Panc1 (cell line): ENCODE measurements around the gene CCDC112.

ENCODE experiments used
- TCF7L2 ChIP-seq: IDR thresholded peaks from 2 replicates; pipeline ENCODE4 v1.6.1; 2011; ENCODE audit warnings: mild to moderate bottlenecking, low read depth, low read length, inconsistent platforms
- TF ChIP-seq, protein P1 (sequence below): fragments of 450-650 bp; IDR thresholded peaks from 2 replicates; pipeline ENCODE4 v1.5.1; 2017; ENCODE audit warnings: mild to moderate bottlenecking
- TF ChIP-seq, protein P2 (sequence below), 2 experiments: IDR thresholded peaks; 2 replicates each; pipeline ENCODE4 v1.6.1; 2011 to 2012; ENCODE audit warnings: low read depth in 2 of 2, control low read depth in 1 of 2, low read length in 1 of 2, mild to moderate bottlenecking in 1 of 2, moderate library complexity in 1 of 2; ENCODE audit not compliant: insufficient read depth in 1 of 2

DNA sequence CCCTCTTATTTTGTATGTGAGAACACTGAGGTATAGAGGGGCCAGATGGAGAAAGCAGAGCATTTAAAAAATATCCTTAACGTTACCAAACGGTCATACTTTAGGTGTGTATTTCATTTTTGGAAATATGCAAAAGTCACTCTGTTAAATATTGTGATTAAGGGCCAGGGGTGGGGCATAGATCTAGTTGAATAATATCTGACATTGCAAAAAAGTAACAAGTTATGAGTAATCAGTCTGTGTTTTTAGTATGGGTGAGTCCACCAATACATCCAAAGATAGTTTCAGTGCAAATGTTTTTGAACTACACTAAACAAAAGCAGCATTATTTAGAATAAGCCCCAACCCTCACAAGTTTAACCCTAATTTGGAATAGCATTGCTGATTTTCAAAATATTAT, 45.3 kb upstream of the CCDC112 start:
- TF ChIP-seq, protein P1, sequence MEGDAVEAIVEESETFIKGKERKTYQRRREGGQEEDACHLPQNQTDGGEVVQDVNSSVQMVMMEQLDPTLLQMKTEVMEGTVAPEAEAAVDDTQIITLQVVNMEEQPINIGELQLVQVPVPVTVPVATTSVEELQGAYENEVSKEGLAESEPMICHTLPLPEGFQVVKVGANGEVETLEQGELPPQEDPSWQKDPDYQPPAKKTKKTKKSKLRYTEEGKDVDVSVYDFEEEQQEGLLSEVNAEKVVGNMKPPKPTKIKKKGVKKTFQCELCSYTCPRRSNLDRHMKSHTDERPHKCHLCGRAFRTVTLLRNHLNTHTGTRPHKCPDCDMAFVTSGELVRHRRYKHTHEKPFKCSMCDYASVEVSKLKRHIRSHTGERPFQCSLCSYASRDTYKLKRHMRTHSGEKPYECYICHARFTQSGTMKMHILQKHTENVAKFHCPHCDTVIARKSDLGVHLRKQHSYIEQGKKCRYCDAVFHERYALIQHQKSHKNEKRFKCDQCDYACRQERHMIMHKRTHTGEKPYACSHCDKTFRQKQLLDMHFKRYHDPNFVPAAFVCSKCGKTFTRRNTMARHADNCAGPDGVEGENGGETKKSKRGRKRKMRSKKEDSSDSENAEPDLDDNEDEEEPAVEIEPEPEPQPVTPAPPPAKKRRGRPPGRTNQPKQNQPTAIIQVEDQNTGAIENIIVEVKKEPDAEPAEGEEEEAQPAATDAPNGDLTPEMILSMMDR = no peak
- TF ChIP-seq, protein P2, sequence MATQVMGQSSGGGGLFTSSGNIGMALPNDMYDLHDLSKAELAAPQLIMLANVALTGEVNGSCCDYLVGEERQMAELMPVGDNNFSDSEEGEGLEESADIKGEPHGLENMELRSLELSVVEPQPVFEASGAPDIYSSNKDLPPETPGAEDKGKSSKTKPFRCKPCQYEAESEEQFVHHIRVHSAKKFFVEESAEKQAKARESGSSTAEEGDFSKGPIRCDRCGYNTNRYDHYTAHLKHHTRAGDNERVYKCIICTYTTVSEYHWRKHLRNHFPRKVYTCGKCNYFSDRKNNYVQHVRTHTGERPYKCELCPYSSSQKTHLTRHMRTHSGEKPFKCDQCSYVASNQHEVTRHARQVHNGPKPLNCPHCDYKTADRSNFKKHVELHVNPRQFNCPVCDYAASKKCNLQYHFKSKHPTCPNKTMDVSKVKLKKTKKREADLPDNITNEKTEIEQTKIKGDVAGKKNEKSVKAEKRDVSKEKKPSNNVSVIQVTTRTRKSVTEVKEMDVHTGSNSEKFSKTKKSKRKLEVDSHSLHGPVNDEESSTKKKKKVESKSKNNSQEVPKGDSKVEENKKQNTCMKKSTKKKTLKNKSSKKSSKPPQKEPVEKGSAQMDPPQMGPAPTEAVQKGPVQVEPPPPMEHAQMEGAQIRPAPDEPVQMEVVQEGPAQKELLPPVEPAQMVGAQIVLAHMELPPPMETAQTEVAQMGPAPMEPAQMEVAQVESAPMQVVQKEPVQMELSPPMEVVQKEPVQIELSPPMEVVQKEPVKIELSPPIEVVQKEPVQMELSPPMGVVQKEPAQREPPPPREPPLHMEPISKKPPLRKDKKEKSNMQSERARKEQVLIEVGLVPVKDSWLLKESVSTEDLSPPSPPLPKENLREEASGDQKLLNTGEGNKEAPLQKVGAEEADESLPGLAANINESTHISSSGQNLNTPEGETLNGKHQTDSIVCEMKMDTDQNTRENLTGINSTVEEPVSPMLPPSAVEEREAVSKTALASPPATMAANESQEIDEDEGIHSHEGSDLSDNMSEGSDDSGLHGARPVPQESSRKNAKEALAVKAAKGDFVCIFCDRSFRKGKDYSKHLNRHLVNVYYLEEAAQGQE (IDR thresholded peaks at IDR 0.05; ENCODE audit: insufficient read depth in 1 of 2, low read depth in 2 of 2, low read length in 1 of 2) = no peak
- no peak for TF ChIP-seq TCF7L2
